HepG2 (cell line): ENCODE results near the gene MTIF2. TPM values are rescaled to one million over a fixed set of nuclear protein-coding genes. Genes with fewer than 3 reads are reported as not detected.
A peak's percentile ranks its signal among the peaks of the same experiment; 100 is the strongest.

Source experiments
- HNF1A ChIP-seq, 2 experiments: sonication (generic) in 1 of 2; formaldehyde crosslinking in 1 of 2; IDR thresholded peaks; 2 replicates each; pipeline versions ENCODE4 v1.4.0 to v1.6.1; 2016 to 2020; ENCODE audit warnings: borderline replicate concordance in 1 of 2, low read depth in 1 of 2, mild to moderate bottlenecking in 1 of 2, missing genetic modification reagents in 1 of 2
- IRX3 ChIP-seq: sonication (generic); formaldehyde crosslinking; IDR thresholded peaks from 2 replicates; pipeline ENCODE4 v1.8.1; 2023; ENCODE audit warnings: mild to moderate bottlenecking, low read depth, missing genetic modification reagents, borderline replicate concordance
- KMT2A ChIP-seq: sonication (generic); formaldehyde crosslinking; IDR thresholded peaks from 2 replicates; pipeline ENCODE4 v1.4.0; 2020; ENCODE audit warnings: missing genetic modification reagents
- MBD4 ChIP-seq: IDR thresholded peaks from 2 replicates; pipeline ENCODE4 v1.6.1; 2012; ENCODE audit warnings: low read length, inconsistent platforms, borderline replicate concordance
- SMYD3 ChIP-seq: sonication (generic); formaldehyde crosslinking; IDR thresholded peaks from 2 replicates; pipeline ENCODE4 v1.8.1; 2023; ENCODE audit warnings: mild to moderate bottlenecking, missing genetic modification reagents
- SPEN ChIP-seq: sonication (generic); formaldehyde crosslinking; IDR thresholded peaks from 2 replicates; pipeline ENCODE4 v1.5.1; 2020; ENCODE audit warnings: low read depth, mild to moderate bottlenecking, missing genetic modification reagents
- TARDBP ChIP-seq: sonication (generic); formaldehyde crosslinking; IDR thresholded peaks from 2 replicates; pipeline ENCODE4 v1.8.0; 2022; ENCODE audit warnings: mild to moderate bottlenecking, missing genetic modification reagents
- WIZ ChIP-seq: sonication (generic); formaldehyde crosslinking; IDR thresholded peaks from 2 replicates; pipeline ENCODE4 v1.5.1; 2020; ENCODE audit warnings: mild to moderate bottlenecking, missing genetic modification reagents
- ZNF234 ChIP-seq: sonication (generic); formaldehyde crosslinking; conservative IDR thresholded peaks from 2 replicates; pipeline ENCODE4 v1.5.1; 2020; ENCODE audit warnings: mild to moderate bottlenecking, missing genetic modification reagents
- ZSCAN5A ChIP-seq: sonication (generic); formaldehyde crosslinking; IDR thresholded peaks from 2 replicates; pipeline ENCODE4 v1.8.0; 2022; ENCODE audit warnings: mild to moderate bottlenecking, missing genetic modification reagents, borderline replicate concordance
- polyA plus RNA-seq, 8 experiments: library from polyadenylated mRNA; depleted of rRNA in 3 of 8; stranded (reverse) in 7 of 8; unstranded in 1 of 8; fragments of >200 nt; fragmentation: Illumina TruSeq in 4 of 8; extraction: Trizol in 4 of 8; gene quantifications; 2 replicates each; pipeline versions ENCODE4 v1.2.1 to v1.2.3, GENCODE V29; 2011 to 2016; ENCODE audit warnings: low read depth in 4 of 8, missing spikeins in 1 of 8, mixed read lengths in 1 of 8; ENCODE audit not compliant: insufficient read depth in 1 of 8
- total RNA-seq, 5 experiments: library from RNA; depleted of rRNA; stranded (reverse); fragments of >200 nt; fragmentation: Illumina TruSeq; extraction: Trizol; gene quantifications; 2 replicates each; pipeline ENCODE4 v1.2.3, GENCODE V29; 2016; ENCODE audit warnings: low read depth in 1 of 5

The MTIF2 gene
- total and polyA plus RNA-seq, 2 of the 13 experiments (the other 11 are each of a cell fraction or from before 2014, with no cell fraction given): 32.1 to 92.1 TPM

DNA sequence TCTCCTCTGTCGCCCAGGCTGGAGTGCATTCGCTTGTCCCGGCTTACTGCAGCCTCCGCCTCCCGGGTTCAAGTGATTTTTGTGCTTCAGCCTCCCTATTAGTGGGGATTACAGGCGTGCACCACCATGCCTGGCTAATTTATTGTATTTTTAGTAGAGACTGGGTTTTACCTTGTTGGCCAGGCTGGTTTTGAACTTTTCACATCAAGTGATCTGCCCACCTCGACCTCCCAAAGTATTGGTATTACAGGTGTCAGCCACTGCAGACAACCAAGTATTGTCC, 35.4 kb downstream of the MTIF2 start (continued):
- TF ChIP-seq HNF1A (IDR thresholded peaks at IDR 0.05; ENCODE audit: low read depth): 0 out of 2 replicates have a peak, but pooled peaks have one; percentile 17
- TF ChIP-seq HNF1A (CRISPR knock-in tag; IDR thresholded peaks at IDR 0.05; ENCODE audit: borderline replicate concordance): no peak
- TF ChIP-seq SMYD3 (CRISPR knock-in tag): 0 out of 2 replicates have a peak, but pooled peaks have one; percentile 60
- TF ChIP-seq ZNF234 (CRISPR knock-in tag): no peak
- 0 out of 2 replicates have a peak, but pooled peaks have one; percentile 76 for TF ChIP-seq IRX3 (CRISPR knock-in tag)
- 0 out of 2 replicates have a peak, but pooled peaks have one; percentile 3 for TF ChIP-seq KMT2A (CRISPR knock-in tag)
- no peak for TF ChIP-seq WIZ (CRISPR knock-in tag)
- TF ChIP-seq ZSCAN5A (CRISPR knock-in tag): 0 out of 2 replicates have a peak, but pooled peaks have one; percentile 43
- TF ChIP-seq MBD4: peak; percentile 8; the same call in 1 of the 2 replicates
- TF ChIP-seq TARDBP (CRISPR knock-in tag): 0 out of 2 replicates have a peak, but pooled peaks have one; percentile 22
- TF ChIP-seq SPEN (CRISPR knock-in tag): no peak
